ENCODE data around the gene CDH7.

The CDH7 gene

GRCh38 chr18:65769652-65770051, 18.8 kb downstream of the CDH7 start:
- no peak for DNase-seq

GRCh38 chr18:65786474-65786873, 35.7 kb downstream of the CDH7 start:
- DNase-seq: no peak

- DNase-seq: no peak
Measured at GRCh38 chr18:65788373-65788772, 37.6 kb downstream of the CDH7 start.

- DNase-seq: no peak
Measured at GRCh38 chr18:65790604-65791003, 39.8 kb downstream of the CDH7 start.

GRCh38 chr18:65791719-65792118, 40.9 kb downstream of the CDH7 start:
- no peak for DNase-seq

- no peak for DNase-seq
Measured at GRCh38 chr18:65792456-65793074, 41.8 kb downstream of the CDH7 start.

GRCh38 chr18:65808759-65809158, 57.9 kb downstream of the CDH7 start:
- no peak for DNase-seq

GRCh38 chr18:65811307-65811706, 60.5 kb downstream of the CDH7 start:
- no peak for DNase-seq

- no peak for DNase-seq
Measured at GRCh38 chr18:65815506-65815905, 64.7 kb downstream of the CDH7 start.

- no peak for DNase-seq
Measured at GRCh38 chr18:65817178-65817577, 66.4 kb downstream of the CDH7 start.

GRCh38 chr18:65821911-65822310, 71.1 kb downstream of the CDH7 start:
- DNase-seq: no peak

GRCh38 chr18:65822826-65823225, 72.0 kb downstream of the CDH7 start:
- DNase-seq: no peak

- no peak for DNase-seq
Measured at GRCh38 chr18:65827444-65827843, 76.6 kb downstream of the CDH7 start.

GRCh38 chr18:65835881-65836280, 85.1 kb downstream of the CDH7 start:
- no peak for DNase-seq

- no peak for DNase-seq
Measured at GRCh38 chr18:65846107-65846506, 95.3 kb downstream of the CDH7 start.

- DNase-seq: no peak
Measured at GRCh38 chr18:65852273-65852672, 101.5 kb downstream of the CDH7 start.

- no peak for DNase-seq
Measured at GRCh38 chr18:65859075-65859474, 108.3 kb downstream of the CDH7 start.

GRCh38 chr18:65869527-65869926, 118.7 kb downstream of the CDH7 start:
- no peak for DNase-seq

- DNase-seq: no peak
Measured at GRCh38 chr18:65876310-65876709, 125.5 kb downstream of the CDH7 start.

GRCh38 chr18:65897292-65897691, 146.5 kb downstream of the CDH7 start:
- DNase-seq: no peak

GRCh38 chr18:65901522-65901921, 150.7 kb downstream of the CDH7 start:
- DNase-seq: no peak

- no peak for DNase-seq
Measured at GRCh38 chr18:65906621-65907034, 155.8 kb downstream of the CDH7 start.

GRCh38 chr18:65907281-65907680, 156.5 kb downstream of the CDH7 start:
- DNase-seq: no peak

- DNase-seq: no peak
Measured at GRCh38 chr18:65919018-65919417, 168.2 kb downstream of the CDH7 start.

- no peak for DNase-seq
Measured at GRCh38 chr18:65919663-65920062, 168.9 kb downstream of the CDH7 start.

GRCh38 chr18:65922103-65922502, 171.3 kb downstream of the CDH7 start:
- DNase-seq: no peak
